DMS 273 (cell line): ENCODE measurements around the gene KRT9.
"Not testable (repeated sequence)": the region's sequence is repeated elsewhere in the genome, so short reads cannot be mapped to it uniquely, and the experiment has no call there.

ENCODE experiments used
- DNase-seq: peaks from one replicate; lab custom pipeline; 2025; ENCODE audit not compliant: unreplicated experiment; lab: John Stamatoyannopoulos, UW

The KRT9 gene

GRCh38 chr17:41547378-41547841, 24.4 kb downstream of the KRT9 start:
- DNase-seq = peak; percentile 41

DNA sequence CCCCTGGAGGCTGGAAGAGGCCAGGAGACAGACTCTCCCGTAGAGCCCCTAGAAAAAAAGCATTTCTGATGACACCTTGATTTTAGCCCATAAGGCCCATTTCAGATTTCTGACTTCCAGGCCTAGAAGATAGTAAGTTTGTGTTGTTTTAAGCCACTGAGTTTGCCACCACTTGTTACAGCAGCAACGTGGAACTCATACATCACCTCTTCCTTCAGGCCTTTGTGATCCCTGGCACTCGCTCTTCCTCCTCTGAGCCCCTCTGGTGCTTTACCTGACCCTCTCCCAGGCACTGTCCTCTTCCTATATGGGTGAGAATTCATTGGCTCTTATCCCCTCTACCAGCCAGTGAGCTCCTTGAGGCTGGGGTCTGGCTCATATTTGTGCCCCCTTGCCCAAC, 25.0 kb downstream of the KRT9 start:
- no peak for DNase-seq

GRCh38 chr17:41545829-41546410, 25.9 kb downstream of the KRT9 start:
- DNase-seq = no peak

DNA sequence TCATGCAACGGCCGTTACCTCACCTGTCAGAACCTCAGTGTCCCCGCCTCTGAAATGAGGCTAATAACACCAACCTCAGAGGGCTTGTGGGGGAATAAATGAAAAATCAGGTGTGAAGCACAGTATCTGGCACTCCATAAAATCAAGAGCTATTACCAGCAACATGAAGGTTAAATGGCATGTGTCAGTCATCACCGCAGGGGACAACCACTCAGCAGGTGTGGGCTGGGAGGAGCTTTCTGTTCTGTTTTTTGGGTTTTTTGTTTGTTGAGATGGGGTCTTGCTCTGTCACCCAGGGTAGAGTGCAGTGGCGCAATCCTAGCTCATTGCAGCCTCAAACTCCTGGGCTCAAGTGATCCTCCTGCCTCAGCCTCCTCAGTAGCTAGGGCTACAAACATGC, 26.9 kb downstream of the KRT9 start:
- no peak for DNase-seq

- peak; percentile 91 for DNase-seq
Measured at GRCh38 chr17:41544491-41544892, 27.4 kb downstream of the KRT9 start.

- DNase-seq = not testable (repeated sequence)
Measured at GRCh38 chr17:41542786-41543185, 29.1 kb downstream of the KRT9 start.

- no peak for DNase-seq
Measured at GRCh38 chr17:41542357-41542756, 29.5 kb downstream of the KRT9 start.

DNA sequence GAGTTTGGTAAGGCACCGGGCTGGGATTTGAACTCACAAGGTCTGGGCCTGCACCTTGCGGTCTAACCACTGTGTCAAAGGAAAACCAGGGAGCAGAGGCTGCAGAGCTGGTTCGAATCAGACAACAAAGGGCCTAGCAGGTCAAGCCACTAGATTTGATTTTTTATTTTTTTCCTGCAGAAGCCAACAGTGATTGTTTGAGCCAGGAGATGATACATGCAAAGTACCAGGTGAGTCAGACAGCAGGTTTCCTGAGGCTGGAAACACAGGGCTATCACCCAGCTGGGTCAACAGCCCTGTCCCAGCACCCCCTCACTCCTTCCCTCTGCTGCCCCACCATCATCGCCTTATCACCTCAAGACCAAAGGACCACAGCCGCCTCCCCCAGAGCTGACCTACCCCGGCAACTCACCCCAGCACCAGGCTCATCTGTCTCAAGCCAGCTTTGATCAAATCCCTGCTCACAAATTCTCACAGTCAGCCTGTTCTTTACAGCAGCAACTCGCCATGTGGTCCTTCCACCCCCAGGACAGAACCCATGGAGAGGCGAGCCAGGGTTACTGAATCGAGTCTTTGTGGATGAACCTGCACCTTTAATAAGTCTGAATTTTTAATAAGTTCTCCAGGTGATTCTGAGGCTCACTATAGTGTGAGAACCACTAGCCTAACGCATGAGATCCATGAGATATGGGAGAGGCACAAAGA, 30.8 kb downstream of the KRT9 start:
- DNase-seq = no peak

DNA sequence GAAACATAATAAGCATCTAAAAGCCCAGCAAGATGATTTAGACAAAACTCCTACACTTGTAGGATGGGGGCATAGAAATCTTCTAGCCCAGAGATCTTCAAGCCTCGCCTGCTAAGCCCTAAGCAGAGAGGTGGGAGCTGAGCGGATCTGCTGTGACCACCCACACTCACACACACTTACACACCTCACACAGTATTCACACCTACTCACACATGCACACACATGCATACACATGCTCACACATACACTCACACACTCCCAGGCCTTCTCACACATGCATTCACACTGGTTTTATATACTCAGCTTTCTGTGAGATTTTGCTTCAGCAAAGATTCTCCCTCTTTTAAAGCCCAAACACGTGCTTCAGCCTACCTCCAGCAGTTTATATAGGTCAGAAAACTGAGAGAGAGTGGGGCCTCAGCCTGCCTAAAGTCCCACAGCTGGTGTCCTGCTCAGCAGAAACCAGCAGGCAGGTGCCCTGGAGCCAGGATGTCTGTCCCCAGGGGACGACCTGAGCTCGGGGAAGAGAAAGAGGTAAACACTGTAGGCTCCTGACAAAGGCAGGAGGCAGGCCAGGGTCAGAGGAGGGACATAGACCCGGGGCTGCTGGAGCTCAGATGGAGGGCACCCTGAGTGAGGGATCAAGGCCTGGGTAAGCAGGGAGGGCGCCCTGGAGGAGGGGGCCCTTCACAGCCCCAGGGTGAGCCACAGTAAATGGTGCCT, 31.7 kb downstream of the KRT9 start:
- peak; percentile 15 for DNase-seq

GRCh38 chr17:41539071-41539492, 32.8 kb downstream of the KRT9 start:
- DNase-seq = no peak

DNA sequence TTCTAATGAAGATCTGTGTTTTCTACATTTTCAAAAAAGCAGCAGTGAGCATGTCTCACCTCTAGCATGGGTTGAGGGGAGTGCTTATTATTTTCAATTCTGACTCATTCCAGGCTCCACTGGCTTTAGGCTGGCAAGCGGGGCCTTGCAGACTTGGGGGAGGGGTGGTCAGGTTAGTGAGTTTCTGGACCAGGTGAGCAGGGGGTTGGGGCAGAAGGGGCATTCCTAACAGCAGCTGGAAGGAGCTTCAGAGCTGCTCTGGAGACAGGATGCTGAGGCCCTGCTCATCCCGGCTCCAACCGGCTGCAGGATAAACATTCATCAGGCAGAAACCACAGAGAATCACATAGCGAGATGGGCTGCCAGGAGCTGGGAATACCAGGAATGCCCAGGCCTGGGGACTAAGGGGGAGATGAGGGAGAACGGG, 33.3 kb downstream of the KRT9 start:
- no peak for DNase-seq

DNA sequence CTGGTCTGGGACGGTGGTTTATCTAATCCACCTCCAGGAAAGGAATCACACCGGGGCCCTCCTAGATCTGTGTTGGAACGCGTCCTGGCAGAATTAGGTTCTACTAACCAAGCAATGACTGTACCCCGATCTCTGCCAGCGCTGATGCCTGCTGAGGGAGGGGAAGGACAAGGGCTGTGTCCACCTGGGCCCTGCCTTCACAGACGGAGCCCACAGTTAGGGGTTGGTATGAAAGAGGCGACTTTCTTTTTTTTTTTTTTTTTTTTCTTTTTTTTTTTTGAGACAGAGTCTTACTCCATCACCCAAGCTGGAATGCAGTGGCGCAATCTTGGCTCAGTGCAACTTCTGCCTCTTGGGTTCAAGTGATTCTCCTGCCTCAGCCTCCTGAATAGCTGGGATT, 33.9 kb downstream of the KRT9 start:
- DNase-seq = no peak

DNA sequence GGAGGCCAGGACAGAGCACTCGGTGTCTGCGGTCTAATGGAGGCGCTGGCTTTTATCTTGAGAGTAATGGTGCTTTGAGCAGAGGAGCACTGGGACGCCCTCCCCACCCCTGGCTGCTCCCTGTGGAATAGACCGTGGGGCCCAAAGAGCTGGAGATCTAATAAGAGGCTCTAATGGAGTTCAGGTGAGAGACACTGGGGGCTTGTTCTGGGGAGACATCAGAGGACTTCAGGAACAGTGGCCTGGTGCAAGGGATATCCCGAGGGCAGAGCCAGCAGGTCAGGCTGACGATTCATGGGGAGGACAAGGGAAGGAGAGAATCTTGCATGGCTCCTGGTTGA, 34.3 kb downstream of the KRT9 start:
- DNase-seq = no peak

DNA sequence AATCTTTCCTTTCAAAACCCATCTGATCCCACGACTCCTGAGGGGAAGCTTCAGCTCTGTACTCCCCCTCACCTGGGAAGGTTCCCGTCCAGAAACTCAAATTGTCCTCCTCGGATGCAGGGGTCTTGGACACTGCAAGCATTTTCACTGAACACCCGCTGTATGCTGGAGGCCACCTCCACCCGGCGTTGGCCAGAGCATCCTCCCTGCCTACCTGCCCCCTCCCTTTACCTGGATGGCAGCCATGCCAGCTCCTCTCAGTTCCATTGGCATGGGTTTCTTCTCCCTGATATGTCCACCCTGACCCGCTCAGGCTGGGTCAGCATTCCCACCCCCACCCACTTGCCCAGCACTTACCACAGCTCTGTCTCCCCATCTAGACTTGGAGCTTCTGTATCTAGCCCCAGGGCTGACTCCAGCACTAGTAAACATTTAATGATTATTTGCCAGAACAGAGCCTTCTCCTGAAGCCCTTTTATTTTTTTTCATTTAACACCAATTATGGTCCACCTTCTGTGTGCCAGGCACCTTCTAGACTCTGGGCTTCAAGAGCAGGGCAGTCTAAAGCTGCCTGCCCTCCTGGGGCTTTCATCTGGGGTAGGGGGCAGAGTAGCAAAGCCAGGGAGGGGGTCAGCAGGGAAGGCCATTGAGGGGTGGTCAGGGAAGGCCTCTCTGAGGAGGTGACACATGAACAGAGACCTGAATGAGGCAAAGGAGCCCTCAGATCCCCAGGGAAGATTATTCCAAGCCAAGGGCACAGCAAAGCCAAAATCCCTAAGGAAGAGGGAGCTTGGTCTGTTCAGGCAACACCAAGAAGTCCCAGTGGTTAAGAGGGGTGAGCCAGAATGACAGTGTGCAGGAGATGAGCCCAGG, 34.9 kb downstream of the KRT9 start:
- DNase-seq = no peak

DNA sequence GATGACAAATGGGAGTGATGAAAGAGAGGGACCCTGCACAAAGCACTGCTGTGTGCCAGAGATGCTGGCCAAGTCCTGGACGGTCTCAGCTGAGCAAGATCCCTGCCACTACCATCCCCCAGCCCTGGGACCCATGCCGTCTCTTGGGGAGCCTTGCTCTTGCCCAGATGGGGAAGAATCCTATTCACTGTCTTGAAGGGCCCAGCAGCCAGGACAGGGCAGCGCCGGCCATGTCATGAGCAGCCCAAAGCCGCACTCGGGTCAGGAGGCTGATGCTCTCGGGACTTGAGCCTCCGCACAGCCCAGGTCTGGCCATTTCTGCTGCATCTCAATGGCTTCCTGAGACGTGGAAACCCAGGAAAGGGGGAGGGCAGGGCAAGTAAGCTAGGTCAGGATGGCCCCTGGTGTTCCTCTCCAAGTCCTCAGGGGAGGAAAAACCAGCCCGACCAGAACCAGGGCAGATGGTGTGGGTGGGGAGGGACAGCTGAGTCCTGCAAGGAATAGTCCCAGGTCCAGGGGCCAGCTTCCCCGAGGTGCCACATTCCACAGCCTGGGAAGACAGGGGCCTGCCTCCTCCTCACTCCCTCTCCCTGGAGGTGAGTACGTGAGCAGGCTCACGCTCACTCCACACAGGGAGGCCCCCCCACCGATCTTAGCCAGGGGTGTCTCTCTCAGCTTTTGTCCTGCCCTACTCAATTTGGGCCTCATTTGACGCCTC, 35.9 kb downstream of the KRT9 start:
- no peak for DNase-seq

DNA sequence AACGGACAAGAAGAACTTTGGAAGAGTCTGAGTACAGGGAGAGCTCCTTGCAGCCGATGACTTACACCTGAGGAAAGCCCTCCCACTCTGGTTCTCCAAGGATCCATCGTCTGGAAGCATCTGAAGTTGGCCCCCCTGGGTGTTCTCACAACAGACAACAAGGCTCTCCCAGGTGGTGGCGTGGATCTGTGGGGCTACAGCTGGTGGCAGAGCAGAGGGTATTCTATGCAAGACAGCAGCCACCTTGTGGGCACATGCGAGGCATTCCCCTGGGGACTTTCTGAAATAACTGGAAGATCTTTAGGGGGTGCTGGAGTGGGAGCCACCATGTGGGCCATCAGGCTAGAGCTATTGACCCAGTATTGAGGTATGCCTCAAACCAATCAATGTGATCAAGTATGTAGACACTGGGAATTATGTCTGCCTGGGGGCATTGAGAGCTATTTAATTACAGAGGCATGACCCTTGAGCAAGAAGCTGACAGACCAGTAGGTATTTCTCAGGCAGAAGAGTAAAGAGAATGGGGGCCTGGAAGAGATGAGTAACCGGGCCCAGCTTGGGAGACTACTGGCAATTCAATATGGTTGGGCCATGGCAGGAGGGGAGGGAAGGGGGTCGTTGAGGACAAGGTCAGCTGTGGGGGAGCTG, 36.8 kb downstream of the KRT9 start:
- DNase-seq = no peak

DNA sequence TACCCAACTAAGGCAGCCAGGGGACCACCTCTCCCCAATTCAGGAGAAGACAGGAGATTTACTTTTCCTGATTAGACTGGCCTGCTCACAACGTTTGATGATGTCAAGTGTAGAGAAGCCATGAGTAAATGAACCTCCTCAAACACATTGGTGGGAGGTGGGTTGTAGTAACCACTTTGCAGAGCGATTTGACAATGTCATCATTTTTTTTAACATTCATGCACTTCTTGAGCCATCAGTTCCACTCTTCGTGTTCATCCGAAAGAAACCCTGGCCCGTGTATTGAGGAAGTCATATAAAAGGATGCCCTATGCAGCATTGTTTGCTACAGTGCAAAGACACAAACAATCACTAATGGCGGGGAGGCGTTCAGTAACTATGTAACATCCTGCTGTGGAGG, 38.2 kb downstream of the KRT9 start:
- no peak for DNase-seq

DNA sequence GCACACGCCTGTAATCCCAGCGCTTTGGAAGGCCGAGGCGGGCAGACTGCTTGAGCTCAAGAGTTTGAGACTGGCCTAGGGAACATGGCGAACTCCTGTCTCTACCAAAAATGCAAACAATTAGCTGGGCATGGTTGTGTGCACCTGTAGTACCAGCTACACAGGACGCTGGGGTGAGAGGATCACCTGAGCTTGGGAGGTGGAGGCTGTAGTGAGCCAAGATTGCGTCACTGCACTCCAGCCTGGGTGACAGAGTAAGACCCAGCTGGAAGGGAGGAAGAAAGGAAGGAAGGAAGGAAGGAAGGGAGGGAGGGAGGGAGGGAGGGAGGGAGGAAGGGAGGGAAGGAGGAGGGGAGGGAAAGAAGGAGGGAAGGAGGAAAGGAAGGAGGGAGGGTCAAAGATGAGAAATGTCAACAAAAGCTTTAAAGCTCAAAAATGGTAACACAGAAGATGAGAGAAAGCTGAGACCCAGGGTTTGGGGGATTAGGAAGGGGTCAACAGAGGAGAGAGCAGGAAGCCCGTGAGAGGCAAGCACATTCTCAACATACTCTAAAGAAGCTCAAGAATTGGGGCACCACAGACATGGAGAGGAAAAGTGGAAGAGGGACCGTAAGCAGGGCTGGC, 38.8 kb downstream of the KRT9 start:
- DNase-seq = no peak

DNA sequence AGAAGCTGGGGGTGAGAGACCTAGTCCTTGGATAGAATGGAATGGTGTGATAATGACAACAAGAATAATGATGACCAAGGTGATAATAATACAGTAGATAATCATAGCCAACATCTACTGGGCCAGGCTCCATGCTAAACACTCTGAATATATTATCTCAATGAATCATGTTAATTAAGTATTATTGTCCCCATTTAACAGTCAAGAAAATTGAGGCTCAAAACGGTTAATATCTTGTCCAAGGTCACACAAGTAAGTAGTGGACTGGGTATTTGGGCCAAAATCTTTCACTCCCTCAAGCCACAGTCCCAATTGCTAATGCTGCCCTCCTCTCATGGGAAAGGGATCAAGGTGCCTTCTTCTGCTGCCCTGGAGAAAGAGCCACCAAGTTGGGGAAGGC, 39.9 kb downstream of the KRT9 start:
- no peak for DNase-seq
